T47D (cell line): ENCODE measurements around the gene ANKMY1.

ENCODE experiments used
- DNase-seq, 2 experiments: peaks; one replicate each; pipeline versions ENCODE4 v3.0.0 to v3.0.0-alpha.2; 2011 to 2012; ENCODE audit warnings: low read depth in 1 of 2, low spot score in 1 of 2
- JUND ChIP-seq: IDR thresholded peaks from 2 replicates; pipeline ENCODE4 v1.6.1; 2012; ENCODE audit warnings: low read depth
- in situ Hi-C: cut with HindIII; loops from 2 replicates; pipeline ENCODE4 v1.10.0; 2016; ENCODE audit warnings: low sequenced_read_pairs, low pct_unique_long_range_greater_than_20kb

Gene ANKMY1

GRCh38 chr2:240440704-240441320 is 117.0 kb downstream of the ANKMY1 start:
- DNase-seq, result no peak
- in situ Hi-C loops, result no loop called here
- TF ChIP-seq JUND, result no peak

- in situ Hi-C loops, result no loop called here
- no peak for DNase-seq
- TF ChIP-seq JUND, result no peak
Measured at GRCh38 chr2:240440251-240440650, 117.5 kb downstream of the ANKMY1 start.

DNA sequence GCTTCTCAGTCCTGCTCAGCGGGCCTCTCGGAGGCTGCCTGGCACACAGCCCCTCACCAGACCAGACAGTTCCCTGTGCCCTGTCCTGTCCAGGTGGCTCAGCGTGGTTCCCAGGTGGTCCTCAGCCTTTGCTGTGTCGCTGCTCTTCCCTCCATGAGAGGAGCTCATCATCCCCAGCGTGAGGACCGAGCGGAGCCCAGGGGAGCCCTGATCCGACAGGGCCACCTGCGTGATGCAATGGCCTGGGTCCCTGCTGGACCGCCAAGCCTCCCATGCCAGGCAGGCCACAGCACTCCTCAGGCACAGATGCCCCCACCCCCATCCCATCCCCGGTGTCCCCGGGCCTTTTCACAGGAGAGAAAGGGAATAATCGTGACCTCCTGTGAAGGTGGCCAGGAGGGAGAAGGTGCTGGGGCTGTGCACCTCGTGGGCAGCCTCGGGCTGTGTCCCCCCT is 118.1 kb downstream of the ANKMY1 start:
- DNase-seq, result no peak
- TF ChIP-seq JUND, result no peak
- in situ Hi-C loops, result no loop called here

DNA sequence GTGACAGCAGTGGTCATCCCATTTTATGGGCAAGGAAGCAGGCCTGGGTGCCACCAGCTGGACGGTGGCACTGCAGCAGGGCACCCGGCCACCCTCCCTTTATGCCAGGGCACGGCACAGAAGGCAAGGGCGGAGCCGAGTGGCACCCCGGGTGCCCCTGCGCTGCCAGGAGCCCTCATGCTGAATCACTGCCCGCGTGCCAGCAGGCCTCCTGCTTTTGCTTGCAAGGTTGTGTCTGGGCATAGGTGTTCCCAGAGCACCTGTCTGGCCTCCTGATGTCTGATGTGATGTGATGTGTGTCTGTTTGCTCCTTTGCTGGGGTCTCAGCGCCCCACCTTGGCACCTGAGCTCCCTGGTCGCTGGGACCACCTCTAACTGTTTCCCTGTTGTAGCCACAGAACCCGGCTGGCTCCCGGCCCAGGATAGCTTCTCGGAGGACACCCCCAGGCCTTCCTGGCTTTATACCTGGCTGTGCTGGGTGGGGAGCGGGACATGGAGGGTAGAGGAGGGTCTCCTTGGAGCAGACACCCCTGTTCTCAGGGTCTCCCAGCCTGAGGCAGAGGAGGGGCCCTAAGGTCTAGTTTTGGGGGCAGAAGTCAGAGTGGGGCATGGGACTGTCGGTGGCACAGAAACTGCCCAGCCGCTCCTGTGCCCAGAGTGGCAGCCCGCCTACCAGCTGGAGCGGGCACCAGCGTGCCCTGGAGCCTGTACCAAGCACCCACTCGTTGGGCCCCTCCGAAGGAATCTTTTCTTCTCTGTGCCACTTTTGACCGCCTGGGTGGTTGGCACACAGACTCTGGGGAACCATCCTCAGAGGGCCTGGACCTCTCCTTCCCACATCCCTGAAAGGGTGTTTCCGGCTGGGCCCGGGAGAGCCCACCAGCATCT is 118.7 kb downstream of the ANKMY1 start:
- no peak for DNase-seq
- TF ChIP-seq JUND, result no peak
- in situ Hi-C loops, result no loop called here

DNA sequence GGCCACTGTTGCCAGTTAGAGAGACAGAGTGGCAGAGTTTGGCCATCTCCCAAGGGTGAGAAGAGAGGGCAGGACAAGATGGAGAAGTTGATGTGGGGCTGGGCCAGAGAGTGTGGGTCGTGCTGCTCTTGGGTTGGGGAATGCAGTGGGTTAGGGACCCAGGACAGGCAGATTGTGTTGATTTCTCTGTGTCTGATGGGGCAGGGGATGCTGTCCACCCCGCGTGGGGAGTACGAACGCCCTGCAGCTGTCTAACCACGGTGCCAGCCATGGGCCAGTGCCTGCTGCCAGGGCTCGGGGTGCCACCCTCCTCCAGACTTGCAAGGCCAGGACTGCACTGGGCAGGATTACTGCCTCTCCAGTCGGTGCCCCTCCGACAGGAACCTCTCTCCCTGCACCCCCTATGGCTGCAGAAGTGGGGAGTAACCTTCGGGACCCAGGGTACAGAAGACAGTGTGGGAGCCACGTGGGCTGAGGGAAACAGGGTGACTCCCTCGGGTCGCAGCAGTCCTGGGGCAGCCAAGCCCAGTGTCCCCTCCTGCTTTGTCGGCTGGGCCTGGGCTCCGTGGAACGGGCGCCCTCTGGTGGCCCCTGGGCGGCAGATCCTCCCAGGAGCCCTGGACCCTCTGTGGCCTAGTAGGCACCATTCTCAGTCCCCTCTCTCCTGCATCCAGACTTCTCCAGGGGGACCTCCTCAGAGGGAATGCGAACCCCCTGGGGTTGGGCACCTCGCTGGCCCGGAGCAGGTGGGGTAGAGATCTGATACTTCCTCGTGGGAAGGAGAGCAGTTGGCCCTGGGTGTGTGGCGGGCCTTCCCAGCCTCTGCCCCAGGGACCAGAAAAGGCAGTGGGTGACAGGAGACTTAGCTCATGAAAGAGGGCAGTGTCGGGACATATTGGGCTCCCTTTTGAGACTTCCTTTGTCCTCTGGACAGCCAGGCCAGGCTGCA is 119.7 kb downstream of the ANKMY1 start:
- DNase-seq, result peak; percentile 60 to 80
- in situ Hi-C loops, result no loop called here
- no peak for TF ChIP-seq JUND

DNA sequence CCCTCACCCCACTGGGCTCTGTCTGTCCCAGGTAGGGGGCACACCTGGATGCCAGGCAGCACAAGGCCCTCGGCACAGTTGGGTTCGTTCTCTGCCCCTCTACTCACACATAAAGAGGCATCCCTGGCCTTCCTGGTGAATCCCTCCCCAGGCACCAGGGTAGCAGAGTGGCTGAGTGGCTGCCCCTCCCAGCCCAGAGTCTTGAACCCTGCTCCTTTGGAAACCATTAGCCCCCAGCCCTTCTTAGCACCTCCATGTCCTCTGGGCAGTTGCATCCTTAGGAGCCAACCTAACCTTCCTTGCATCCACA is 120.3 kb downstream of the ANKMY1 start:
- in situ Hi-C loops, result no loop called here
- no peak for DNase-seq
- TF ChIP-seq JUND, result no peak

GRCh38 chr2:240436683-240437550 is 120.9 kb downstream of the ANKMY1 start:
- in situ Hi-C loops, result no loop called here
- no peak for TF ChIP-seq JUND
- no peak for DNase-seq

GRCh38 chr2:240435948-240436682 is 121.7 kb downstream of the ANKMY1 start:
- peak in 1 of 2 experiments; percentile 50 for DNase-seq
- no peak for TF ChIP-seq JUND
- in situ Hi-C loops, result no loop called here

- in situ Hi-C loops, result no loop called here
- no peak for TF ChIP-seq JUND
Measured at GRCh38 chr2:240435457-240435947, 122.3 kb downstream of the ANKMY1 start, which contains the start of gene GPC1. GPC1 (plus strand) TSS chr2:240435663; CDS start chr2:240435919, 256 bp downstream.

GRCh38 chr2:240434728-240435456 is 122.9 kb downstream of the ANKMY1 start:
- in situ Hi-C loops, result no loop called here
- TF ChIP-seq JUND, result no peak
- peak; percentile 91 to 95 for DNase-seq

More at GRCh38 chr2:240435457-240435947, 122.3 kb downstream of the ANKMY1 start, which contains the start of gene GPC1:
- peak; percentile 81 to 85 for DNase-seq
